HepG2 (cell line): Measurements from ENCODE around the gene ENTPD1. TPM values are rescaled to one million over a fixed set of nuclear protein-coding genes. Genes with fewer than 3 reads are reported as not detected.

ENCODE experiments used
- CEBPB ChIP-seq: IDR thresholded peaks from 2 replicates; pipeline ENCODE4 v1.6.1; 2011; ENCODE audit warnings: low read depth, low read length, improper control_type of control experiment, borderline replicate concordance
- ELF1 ChIP-seq: sonication (generic); formaldehyde crosslinking; IDR thresholded peaks from 2 replicates; pipeline ENCODE4 v1.4.0; 2020; ENCODE audit warnings: missing genetic modification reagents
- KDM2A ChIP-seq: sonication (generic); formaldehyde crosslinking; IDR thresholded peaks from 2 replicates; pipeline ENCODE4 v1.4.0; 2020; ENCODE audit warnings: low read depth, missing genetic modification reagents, borderline replicate concordance
- MLLT10 ChIP-seq: sonication (generic); formaldehyde crosslinking; IDR thresholded peaks from 2 replicates; pipeline ENCODE4 v1.4.0; 2020; ENCODE audit warnings: missing genetic modification reagents
- PRDM10 ChIP-seq: sonication (generic); formaldehyde crosslinking; IDR thresholded peaks from 2 replicates; pipeline ENCODE4 v1.4.0; 2020; ENCODE audit warnings: low read depth, missing genetic modification reagents
- SP4 ChIP-seq: sonication (generic); formaldehyde crosslinking; IDR thresholded peaks from 2 replicates; pipeline ENCODE4 v1.8.1; 2023; ENCODE audit warnings: mild to moderate bottlenecking, missing genetic modification reagents
- ZNF12 ChIP-seq: sonication (generic); formaldehyde crosslinking; IDR thresholded peaks from 2 replicates; pipeline ENCODE4 v1.5.0; 2020; ENCODE audit warnings: missing genetic modification reagents
- ZNF710 ChIP-seq: sonication (generic); formaldehyde crosslinking; IDR thresholded peaks from 2 replicates; pipeline ENCODE4 v1.5.0; 2020; ENCODE audit warnings: mild to moderate bottlenecking, missing genetic modification reagents, borderline replicate concordance
- polyA plus RNA-seq, 8 experiments: library from polyadenylated mRNA; depleted of rRNA in 3 of 8; stranded (reverse) in 7 of 8; unstranded in 1 of 8; fragments of >200 nt; fragmentation: Illumina TruSeq in 4 of 8; extraction: Trizol in 4 of 8; gene quantifications; 2 replicates each; pipeline versions ENCODE4 v1.2.1 to v1.2.3, GENCODE V29; 2011 to 2016; ENCODE audit warnings: low read depth in 4 of 8, missing spikeins in 1 of 8, mixed read lengths in 1 of 8; ENCODE audit not compliant: insufficient read depth in 1 of 8
- total RNA-seq, 5 experiments: library from RNA; depleted of rRNA; stranded (reverse); fragments of >200 nt; fragmentation: Illumina TruSeq; extraction: Trizol; gene quantifications; 2 replicates each; pipeline ENCODE4 v1.2.3, GENCODE V29; 2016; ENCODE audit warnings: low read depth in 1 of 5
- TF ChIP-seq, protein P1 (sequence below): sonication (generic); formaldehyde crosslinking; IDR thresholded peaks from 2 replicates; pipeline ENCODE4 v1.4.0; 2020; ENCODE audit warnings: missing genetic modification reagents
- TF ChIP-seq, protein P2 (sequence below): sonication (generic); formaldehyde crosslinking; IDR thresholded peaks from 2 replicates; pipeline ENCODE4 v1.4.0; 2020; ENCODE audit warnings: mild to moderate bottlenecking, missing genetic modification reagents, borderline replicate concordance

The ENTPD1 gene
- total and polyA plus RNA-seq, 2 of the 13 experiments (the other 11 are each of a cell fraction or from before 2014, with no cell fraction given), result 0.07 TPM

GRCh38 chr10:95907456-95908253, 151.7 kb downstream of the ENTPD1 start, which contains the start of gene CC2D2B (continued):
- TF ChIP-seq, protein P1, sequence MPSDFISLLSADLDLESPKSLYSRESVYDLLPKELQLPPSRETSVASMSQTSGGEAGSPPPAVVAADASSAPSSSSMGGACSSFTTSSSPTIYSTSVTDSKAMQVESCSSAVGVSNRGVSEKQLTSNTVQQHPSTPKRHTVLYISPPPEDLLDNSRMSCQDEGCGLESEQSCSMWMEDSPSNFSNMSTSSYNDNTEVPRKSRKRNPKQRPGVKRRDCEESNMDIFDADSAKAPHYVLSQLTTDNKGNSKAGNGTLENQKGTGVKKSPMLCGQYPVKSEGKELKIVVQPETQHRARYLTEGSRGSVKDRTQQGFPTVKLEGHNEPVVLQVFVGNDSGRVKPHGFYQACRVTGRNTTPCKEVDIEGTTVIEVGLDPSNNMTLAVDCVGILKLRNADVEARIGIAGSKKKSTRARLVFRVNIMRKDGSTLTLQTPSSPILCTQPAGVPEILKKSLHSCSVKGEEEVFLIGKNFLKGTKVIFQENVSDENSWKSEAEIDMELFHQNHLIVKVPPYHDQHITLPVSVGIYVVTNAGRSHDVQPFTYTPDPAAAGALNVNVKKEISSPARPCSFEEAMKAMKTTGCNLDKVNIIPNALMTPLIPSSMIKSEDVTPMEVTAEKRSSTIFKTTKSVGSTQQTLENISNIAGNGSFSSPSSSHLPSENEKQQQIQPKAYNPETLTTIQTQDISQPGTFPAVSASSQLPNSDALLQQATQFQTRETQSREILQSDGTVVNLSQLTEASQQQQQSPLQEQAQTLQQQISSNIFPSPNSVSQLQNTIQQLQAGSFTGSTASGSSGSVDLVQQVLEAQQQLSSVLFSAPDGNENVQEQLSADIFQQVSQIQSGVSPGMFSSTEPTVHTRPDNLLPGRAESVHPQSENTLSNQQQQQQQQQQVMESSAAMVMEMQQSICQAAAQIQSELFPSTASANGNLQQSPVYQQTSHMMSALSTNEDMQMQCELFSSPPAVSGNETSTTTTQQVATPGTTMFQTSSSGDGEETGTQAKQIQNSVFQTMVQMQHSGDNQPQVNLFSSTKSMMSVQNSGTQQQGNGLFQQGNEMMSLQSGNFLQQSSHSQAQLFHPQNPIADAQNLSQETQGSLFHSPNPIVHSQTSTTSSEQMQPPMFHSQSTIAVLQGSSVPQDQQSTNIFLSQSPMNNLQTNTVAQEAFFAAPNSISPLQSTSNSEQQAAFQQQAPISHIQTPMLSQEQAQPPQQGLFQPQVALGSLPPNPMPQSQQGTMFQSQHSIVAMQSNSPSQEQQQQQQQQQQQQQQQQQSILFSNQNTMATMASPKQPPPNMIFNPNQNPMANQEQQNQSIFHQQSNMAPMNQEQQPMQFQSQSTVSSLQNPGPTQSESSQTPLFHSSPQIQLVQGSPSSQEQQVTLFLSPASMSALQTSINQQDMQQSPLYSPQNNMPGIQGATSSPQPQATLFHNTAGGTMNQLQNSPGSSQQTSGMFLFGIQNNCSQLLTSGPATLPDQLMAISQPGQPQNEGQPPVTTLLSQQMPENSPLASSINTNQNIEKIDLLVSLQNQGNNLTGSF (CRISPR knock-in tag), result peak; percentile 63; the same call in 1 of the 2 replicates
- TF ChIP-seq, protein P2, sequence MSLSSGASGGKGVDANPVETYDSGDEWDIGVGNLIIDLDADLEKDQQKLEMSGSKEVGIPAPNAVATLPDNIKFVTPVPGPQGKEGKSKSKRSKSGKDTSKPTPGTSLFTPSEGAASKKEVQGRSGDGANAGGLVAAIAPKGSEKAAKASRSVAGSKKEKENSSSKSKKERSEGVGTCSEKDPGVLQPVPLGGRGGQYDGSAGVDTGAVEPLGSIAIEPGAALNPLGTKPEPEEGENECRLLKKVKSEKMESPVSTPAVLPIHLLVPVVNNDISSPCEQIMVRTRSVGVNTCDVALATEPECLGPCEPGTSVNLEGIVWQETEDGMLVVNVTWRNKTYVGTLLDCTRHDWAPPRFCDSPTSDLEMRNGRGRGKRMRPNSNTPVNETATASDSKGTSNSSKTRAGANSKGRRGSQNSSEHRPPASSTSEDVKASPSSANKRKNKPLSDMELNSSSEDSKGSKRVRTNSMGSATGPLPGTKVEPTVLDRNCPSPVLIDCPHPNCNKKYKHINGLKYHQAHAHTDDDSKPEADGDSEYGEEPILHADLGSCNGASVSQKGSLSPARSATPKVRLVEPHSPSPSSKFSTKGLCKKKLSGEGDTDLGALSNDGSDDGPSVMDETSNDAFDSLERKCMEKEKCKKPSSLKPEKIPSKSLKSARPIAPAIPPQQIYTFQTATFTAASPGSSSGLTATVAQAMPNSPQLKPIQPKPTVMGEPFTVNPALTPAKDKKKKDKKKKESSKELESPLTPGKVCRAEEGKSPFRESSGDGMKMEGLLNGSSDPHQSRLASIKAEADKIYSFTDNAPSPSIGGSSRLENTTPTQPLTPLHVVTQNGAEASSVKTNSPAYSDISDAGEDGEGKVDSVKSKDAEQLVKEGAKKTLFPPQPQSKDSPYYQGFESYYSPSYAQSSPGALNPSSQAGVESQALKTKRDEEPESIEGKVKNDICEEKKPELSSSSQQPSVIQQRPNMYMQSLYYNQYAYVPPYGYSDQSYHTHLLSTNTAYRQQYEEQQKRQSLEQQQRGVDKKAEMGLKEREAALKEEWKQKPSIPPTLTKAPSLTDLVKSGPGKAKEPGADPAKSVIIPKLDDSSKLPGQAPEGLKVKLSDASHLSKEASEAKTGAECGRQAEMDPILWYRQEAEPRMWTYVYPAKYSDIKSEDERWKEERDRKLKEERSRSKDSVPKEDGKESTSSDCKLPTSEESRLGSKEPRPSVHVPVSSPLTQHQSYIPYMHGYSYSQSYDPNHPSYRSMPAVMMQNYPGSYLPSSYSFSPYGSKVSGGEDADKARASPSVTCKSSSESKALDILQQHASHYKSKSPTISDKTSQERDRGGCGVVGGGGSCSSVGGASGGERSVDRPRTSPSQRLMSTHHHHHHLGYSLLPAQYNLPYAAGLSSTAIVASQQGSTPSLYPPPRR (CRISPR knock-in tag), result no peak
- TF ChIP-seq ZNF710, result peak; percentile 44; the same call in 1 of the 2 replicates
- TF ChIP-seq ZNF12, result no peak
- peak; percentile 63; the same call in 1 of the 2 replicates for TF ChIP-seq SP4 (CRISPR knock-in tag)
- TF ChIP-seq KDM2A (CRISPR knock-in tag), result peak; percentile 71; the same call in 1 of the 2 replicates
- no peak for TF ChIP-seq PRDM10 (CRISPR knock-in tag)
- TF ChIP-seq ELF1, result peak; percentile 50; the same call in 1 of the 2 replicates
- TF ChIP-seq MLLT10, result no peak
- TF ChIP-seq CEBPB, result no peak
